CD4-positive, CD25-positive, alpha-beta regulatory T cell (primary cell): Measurements from ENCODE around the gene PARN. TPM values are rescaled to one million over a fixed set of nuclear protein-coding genes. Genes with fewer than 3 reads are reported as not detected.

ENCODE experiments used
- ATAC-seq, 2 donors: fragments of 150-1000 bp; cut with Tn5 transposase; one replicate each; pipeline ENCODE4 v1.10.0; 2021; ENCODE audit warnings: low read depth in 2 of 2, moderate number of reproducible peaks in 2 of 2, moderate library complexity in 1 of 2
- DNase-seq, 3 donors: peaks; one replicate each; pipeline versions ENCODE4 v3.0.0 to v3.0.0-alpha.2; 2012 to 2022; ENCODE audit warnings: mixed read lengths in 1 of 3
- H3K27ac ChIP-seq: one replicate; pipeline ENCODE4 v1.7.0; 2013; ENCODE audit warnings: mild to moderate bottlenecking, low read length; ENCODE audit not compliant: insufficient read depth, poor library complexity, severe bottlenecking
- H3K27me3 ChIP-seq: one replicate; pipeline ENCODE4 v1.7.0; 2013; ENCODE audit warnings: low read length; ENCODE audit not compliant: control insufficient read depth, insufficient read depth
- H3K36me3 ChIP-seq: one replicate; pipeline ENCODE4 v1.7.0; 2013; ENCODE audit warnings: mild to moderate bottlenecking, low read length, moderate library complexity; ENCODE audit not compliant: control insufficient read depth, insufficient read depth
- H3K4me1 ChIP-seq: 2 replicates; pipeline ENCODE4 v1.7.0; 2013; ENCODE audit warnings: mild to moderate bottlenecking, low read length; ENCODE audit not compliant: insufficient read depth, control insufficient read depth, poor library complexity, severe bottlenecking
- H3K4me3 ChIP-seq: one replicate; pipeline ENCODE4 v1.7.0; 2013; ENCODE audit warnings: low read depth, mild to moderate bottlenecking, low read length, moderate library complexity
- H3K9me3 ChIP-seq, 2 experiments: 1 replicate in 1 of 2; 2 replicates in 1 of 2; pipeline ENCODE4 v1.7.0; 2013; ENCODE audit warnings: low read length in 2 of 2, mild to moderate bottlenecking in 1 of 2, moderate library complexity in 1 of 2; ENCODE audit not compliant: control insufficient read depth in 2 of 2
- H3K27ac Mint-ChIP-seq, 3 donors: one replicate each; pipeline ENCODE4 v1.8.0; 2020 to 2022; ENCODE audit warnings: mild to moderate bottlenecking in 3 of 3, mixed read lengths in 3 of 3, moderate library complexity in 2 of 3
- H3K27me3 Mint-ChIP-seq: one replicate; pipeline ENCODE4 v1.8.0; 2022; ENCODE audit warnings: mild to moderate bottlenecking, mixed read lengths
- H3K36me3 Mint-ChIP-seq: one replicate; pipeline ENCODE4 v1.8.0; 2020; ENCODE audit warnings: mixed read lengths
- H3K4me1 Mint-ChIP-seq, 4 donors: one replicate each; pipeline ENCODE4 v1.8.0; 2020 to 2022; ENCODE audit warnings: mixed read lengths in 4 of 4, mild to moderate bottlenecking in 1 of 4
- H3K4me3 Mint-ChIP-seq, 4 donors: one replicate each; pipeline ENCODE4 v1.8.0; 2020 to 2022; ENCODE audit warnings: mild to moderate bottlenecking in 4 of 4, mixed read lengths in 4 of 4, moderate library complexity in 3 of 4
- H3K9me3 Mint-ChIP-seq, 7 donors: one replicate each; pipeline ENCODE4 v1.8.0; 2020 to 2022; ENCODE audit warnings: mixed read lengths in 7 of 7, mild to moderate bottlenecking in 3 of 7, moderate library complexity in 2 of 7
- polyA plus RNA-seq, 4 donors: library from polyadenylated mRNA; unstranded; fragments of 300-500 nt; fragmentation: Illumina TruSeq; gene quantifications; one replicate each; pipeline ENCODE4 v1.2.3, GENCODE V29; 2021
- total RNA-seq: library from RNA; stranded (reverse); gene quantifications from one replicate; pipeline ENCODE4 v1.2.3, GENCODE V29; 2022

The PARN gene
- total and polyA plus RNA-seq, 5 donors from 2014 or later = 36.2 to 50.9 (median 46.6) TPM

GRCh38 chr16:14524979-14525378 is 105.1 kb downstream of the PARN start:
- Mint-ChIP-seq H3K4me3 (no peak overlapping the region), H3K9me3 (no peaks in the 10 kb centered on the region), H3K27me3 (no peaks in the 10 kb centered on the region), H3K36me3 (peaks cover 11% of the 10 kb centered on the region), H3K4me1 (peaks cover 15 to 31% (median 22%) of the 10 kb centered on the region in 4 donors), H3K27ac (no peak overlapping the region)
- ATAC-seq = no peak
- Histone ChIP-seq H3K4me3 (no peak overlapping the region), H3K9me3 (no peaks in the 10 kb centered on the region), H3K27me3 (no peaks in the 10 kb centered on the region), H3K4me1 (no peaks in the 10 kb centered on the region), H3K27ac (no peak overlapping the region), H3K36me3 (no peaks in the 10 kb centered on the region)
- no peak for DNase-seq

- Histone ChIP-seq H3K9me3 (no peaks in the 10 kb centered on the region), H3K4me1 (no peaks in the 10 kb centered on the region), H3K27ac (no peak overlapping the region), H3K4me3 (no peak overlapping the region), H3K27me3 (no peaks in the 10 kb centered on the region), H3K36me3 (no peaks in the 10 kb centered on the region)
- DNase-seq (no peak), ATAC-seq (no peak)
- H3K9me3 Mint-ChIP-seq = no peaks in the 10 kb centered on the region
- peaks cover 9 to 35% (median 25%) of the 10 kb centered on the region in 4 donors for H3K4me1 Mint-ChIP-seq
- no peak overlapping the region for H3K27ac Mint-ChIP-seq
- no peak overlapping the region for H3K4me3 Mint-ChIP-seq
- no peaks in the 10 kb centered on the region for H3K27me3 Mint-ChIP-seq
- peaks cover 6% of the 10 kb centered on the region for H3K36me3 Mint-ChIP-seq
These were observed 106.4 kb downstream of the PARN start for GRCh38 chr16:14523632-14524031.

- Mint-ChIP-seq H3K36me3 (peaks cover 6% of the 10 kb centered on the region), H3K9me3 (no peaks in the 10 kb centered on the region), H3K4me3 (no peak overlapping the region), H3K27me3 (no peaks in the 10 kb centered on the region), H3K4me1 (peaks cover 9 to 35% (median 25%) of the 10 kb centered on the region in 4 donors), H3K27ac (peak overlapping the region; percentile 1 to 32 (median 5))
- no peaks in the 10 kb centered on the region for H3K27me3 ChIP-seq
- no peak overlapping the region for H3K27ac ChIP-seq
- no peak for DNase-seq
- no peak overlapping the region for H3K4me3 ChIP-seq
- no peak for ATAC-seq
- no peaks in the 10 kb centered on the region for H3K9me3 ChIP-seq
- no peaks in the 10 kb centered on the region for H3K4me1 ChIP-seq
- H3K36me3 ChIP-seq = no peaks in the 10 kb centered on the region
These were observed 107.4 kb downstream of the PARN start for GRCh38 chr16:14522671-14523070.

- Mint-ChIP-seq H3K36me3 (peaks cover 6% of the 10 kb centered on the region), H3K4me3 (no peak overlapping the region), H3K27me3 (no peaks in the 10 kb centered on the region), H3K27ac (peak overlapping the region in 2 of 3 donors; percentile 59 to 72), H3K9me3 (no peaks in the 10 kb centered on the region), H3K4me1 (peaks cover 11 to 45% (median 26%) of the 10 kb centered on the region in 4 donors)
- Histone ChIP-seq H3K36me3 (no peaks in the 10 kb centered on the region), H3K9me3 (no peaks in the 10 kb centered on the region), H3K27ac (no peak overlapping the region), H3K27me3 (no peaks in the 10 kb centered on the region), H3K4me3 (no peak overlapping the region), H3K4me1 (no peaks in the 10 kb centered on the region)
- ATAC-seq (no peak), DNase-seq (no peak)
These were observed 109.3 kb downstream of the PARN start for GRCh38 chr16:14520753-14521152.

GRCh38 chr16:14514967-14515366 is 115.1 kb downstream of the PARN start:
- Histone ChIP-seq H3K27ac (no peak overlapping the region), H3K4me3 (no peak overlapping the region), H3K4me1 (no peaks in the 10 kb centered on the region), H3K36me3 (no peaks in the 10 kb centered on the region), H3K27me3 (no peaks in the 10 kb centered on the region), H3K9me3 (no peaks in the 10 kb centered on the region)
- Mint-ChIP-seq H3K4me1 (peaks cover 12 to 28% (median 20%) of the 10 kb centered on the region in 4 donors), H3K27me3 (no peaks in the 10 kb centered on the region), H3K4me3 (peak overlapping the region in 1 of 4 donors; percentile 2), H3K9me3 (no peaks in the 10 kb centered on the region), H3K36me3 (peaks cover 12% of the 10 kb centered on the region), H3K27ac (no peak overlapping the region)
- DNase-seq (no peak), ATAC-seq (no peak)

GRCh38 chr16:14513389-14514107 is 116.5 kb downstream of the PARN start:
- Histone ChIP-seq H3K4me1 (no peaks in the 10 kb centered on the region), H3K4me3 (no peak overlapping the region), H3K9me3 (no peaks in the 10 kb centered on the region), H3K27ac (no peak overlapping the region), H3K36me3 (no peaks in the 10 kb centered on the region), H3K27me3 (no peaks in the 10 kb centered on the region)
- Mint-ChIP-seq H3K27ac (peak overlapping the region in 1 of 3 donors; percentile 4), H3K4me1 (peaks cover 4 to 18% (median 16%) of the 10 kb centered on the region in 4 donors), H3K36me3 (peaks cover 12% of the 10 kb centered on the region), H3K27me3 (no peaks in the 10 kb centered on the region), H3K9me3 (no peaks in the 10 kb centered on the region), H3K4me3 (no peak overlapping the region)
- DNase-seq = no peak
- no peak for ATAC-seq

- no peaks in the 10 kb centered on the region for H3K27me3 Mint-ChIP-seq
- H3K4me1 Mint-ChIP-seq = peaks cover 4 to 13% (median 12%) of the 10 kb centered on the region in 4 donors
- ATAC-seq (no peak), DNase-seq (no peak)
- H3K4me3 ChIP-seq = no peak overlapping the region
- H3K9me3 Mint-ChIP-seq = no peaks in the 10 kb centered on the region
- peak overlapping the region; percentile 17 to 53 (median 46) for H3K27ac Mint-ChIP-seq
- H3K27ac ChIP-seq = no peak overlapping the region
- no peaks in the 10 kb centered on the region for H3K9me3 ChIP-seq
- no peaks in the 10 kb centered on the region for H3K27me3 ChIP-seq
- no peaks in the 10 kb centered on the region for H3K4me1 ChIP-seq
- peaks cover 12% of the 10 kb centered on the region for H3K36me3 Mint-ChIP-seq
- no peaks in the 10 kb centered on the region for H3K36me3 ChIP-seq
- no peak overlapping the region for H3K4me3 Mint-ChIP-seq
These were observed 118.3 kb downstream of the PARN start for GRCh38 chr16:14511800-14512135.
